ENCODE data around the gene TXLNG.

Gene TXLNG

GRCh38 chrX:16788477-16788876 lies 2.2 kb downstream of the TXLNG start:
- no peak overlapping the region for H3K4me3 ChIP-seq (ENCODE audit: insufficient read depth in 1 of 2, low read depth in 1 of 2, low read length in 2 of 2)
- H3K18ac ChIP-seq (ENCODE audit: low read depth in 1 of 2, low read length in 2 of 2), result no peak overlapping the region
- no peak overlapping the region for H3K4ac ChIP-seq (ENCODE audit: low read depth in 1 of 2, low read length in 2 of 2)

GRCh38 chrX:16796298-16796697 lies 10.0 kb downstream of the TXLNG start:
- Histone ChIP-seq H3K36me3 (ENCODE audit: control insufficient read depth in 1 of 2, insufficient read depth in 2 of 2, low read depth in 1 of 2, low read length in 2 of 2) (peaks cover 0 to 44% of the 10 kb centered on the region in 2 experiments), H3K9ac (ENCODE audit: low read length) (no peak overlapping the region), H3K9me3 (ENCODE audit: control insufficient read depth, low read length) (no peaks in the 10 kb centered on the region), H2BK15ac (ENCODE audit: low read depth, poor library complexity, severe bottlenecking) (no peak overlapping the region), H4K91ac (ENCODE audit: low read length) (no peak overlapping the region), H3K4ac (ENCODE audit: low read depth in 1 of 2, low read length in 2 of 2) (no peak overlapping the region), H4K8ac (ENCODE audit: low read length) (no peak overlapping the region), H3K14ac (ENCODE audit: low read length in 2 of 2) (no peak overlapping the region), H3K18ac (ENCODE audit: low read depth in 1 of 2, low read length in 2 of 2) (no peak overlapping the region), H2BK120ac (ENCODE audit: low read depth, low read length) (no peak overlapping the region), H3K27me3 (ENCODE audit: control insufficient read depth in 1 of 2, insufficient read depth in 1 of 2, low read length in 2 of 2) (no peaks in the 10 kb centered on the region), H3K27ac (ENCODE audit: low read length, poor library complexity, severe bottlenecking) (no peak overlapping the region), H3K4me3 (ENCODE audit: insufficient read depth in 1 of 2, low read depth in 1 of 2, low read length in 2 of 2) (no peak overlapping the region), H2BK12ac (ENCODE audit: low read length in 2 of 2) (no peak overlapping the region), H3K4me2 (ENCODE audit: low read length, poor library complexity, severe bottlenecking) (no peak overlapping the region), H2AK5ac (ENCODE audit: low read length, severe bottlenecking) (no peak overlapping the region), H3K4me1 (ENCODE audit: control insufficient read depth, insufficient read depth, low read depth, low read length) (no peaks in the 10 kb centered on the region), H3K23ac (ENCODE audit: low read length in 2 of 2) (no peak overlapping the region), H2AFZ (ENCODE audit: low read depth, low read length) (no peak overlapping the region), H2BK5ac (ENCODE audit: low read depth, low read length, poor library complexity, severe bottlenecking) (no peak overlapping the region), H3K79me1 (replicated peaks; ENCODE audit: low read length, poor library complexity, severe bottlenecking) (no peaks in the 10 kb centered on the region)
- no peak for DNase-seq
- WGBS, result 100% methylated on average over 2 of the region's 4 CpGs

More at GRCh38 chrX:16788477-16788876, 2.2 kb downstream of the TXLNG start:
- H2BK15ac ChIP-seq (ENCODE audit: low read depth, poor library complexity, severe bottlenecking), result no peak overlapping the region
- no peak for DNase-seq
- no peak overlapping the region for H2BK5ac ChIP-seq (ENCODE audit: low read depth, low read length, poor library complexity, severe bottlenecking)
- no peak overlapping the region for H2BK12ac ChIP-seq (ENCODE audit: low read length in 2 of 2)
- no peak overlapping the region for H3K27ac ChIP-seq (ENCODE audit: low read length, poor library complexity, severe bottlenecking)
- WGBS, result 81% methylated on average over 3 of the region's 5 CpGs
- no peak overlapping the region for H3K23ac ChIP-seq (ENCODE audit: low read length in 2 of 2)
- H3K36me3 ChIP-seq (ENCODE audit: control insufficient read depth in 1 of 2, insufficient read depth in 2 of 2, low read depth in 1 of 2, low read length in 2 of 2), result peaks cover 0 to 24% of the 10 kb centered on the region in 2 experiments
- H4K8ac ChIP-seq (ENCODE audit: low read length), result no peak overlapping the region
- H3K9me3 ChIP-seq (ENCODE audit: control insufficient read depth, low read length), result no peaks in the 10 kb centered on the region
- peak overlapping the region; percentile 93 for H3K9ac ChIP-seq (ENCODE audit: low read length)
- H3K14ac ChIP-seq (ENCODE audit: low read length in 2 of 2), result no peak overlapping the region
- H3K4me1 ChIP-seq (ENCODE audit: control insufficient read depth, insufficient read depth, low read depth, low read length), result no peaks in the 10 kb centered on the region
- no peaks in the 10 kb centered on the region for H3K27me3 ChIP-seq (ENCODE audit: control insufficient read depth in 1 of 2, insufficient read depth in 1 of 2, low read length in 2 of 2)
- H3K79me1 ChIP-seq (replicated peaks; ENCODE audit: low read length, poor library complexity, severe bottlenecking), result no peaks in the 10 kb centered on the region
- no peak overlapping the region for H2AFZ ChIP-seq (ENCODE audit: low read depth, low read length)
- no peak overlapping the region for H2BK120ac ChIP-seq (ENCODE audit: low read depth, low read length)
- H3K4me2 ChIP-seq (ENCODE audit: low read length, poor library complexity, severe bottlenecking), result no peak overlapping the region
- no peak overlapping the region for H4K91ac ChIP-seq (ENCODE audit: low read length)
- H2AK5ac ChIP-seq (ENCODE audit: low read length, severe bottlenecking), result no peak overlapping the region

- H3K36me3 ChIP-seq (ENCODE audit: control insufficient read depth in 1 of 2, insufficient read depth in 2 of 2, low read depth in 1 of 2, low read length in 2 of 2), result peaks cover 0 to 35% of the 10 kb centered on the region in 2 experiments
- no peak for DNase-seq
These were observed 11.1 kb downstream of the TXLNG start for GRCh38 chrX:16797358-16797757.

GRCh38 chrX:16797841-16798240 lies 11.6 kb downstream of the TXLNG start:
- no peaks in the 10 kb centered on the region for H3K79me1 ChIP-seq (replicated peaks; ENCODE audit: low read length, poor library complexity, severe bottlenecking)
- WGBS, result no CpG with 5 or more reads among the region's 4 CpGs
- H3K4me3 ChIP-seq (ENCODE audit: insufficient read depth in 1 of 2, low read depth in 1 of 2, low read length in 2 of 2), result peak overlapping the region in 1 of 2 experiments; percentile 0
- no peak overlapping the region for H3K18ac ChIP-seq (ENCODE audit: low read depth in 1 of 2, low read length in 2 of 2)
- H2BK15ac ChIP-seq (ENCODE audit: low read depth, poor library complexity, severe bottlenecking), result no peak overlapping the region
- no peaks in the 10 kb centered on the region for H3K9me3 ChIP-seq (ENCODE audit: control insufficient read depth, low read length)
- no peak overlapping the region for H2BK5ac ChIP-seq (ENCODE audit: low read depth, low read length, poor library complexity, severe bottlenecking)
- H2BK120ac ChIP-seq (ENCODE audit: low read depth, low read length), result no peak overlapping the region
- H3K27me3 ChIP-seq (ENCODE audit: control insufficient read depth in 1 of 2, insufficient read depth in 1 of 2, low read length in 2 of 2), result no peaks in the 10 kb centered on the region
- H4K91ac ChIP-seq (ENCODE audit: low read length), result no peak overlapping the region
- no peak for DNase-seq
- H2AK5ac ChIP-seq (ENCODE audit: low read length, severe bottlenecking), result no peak overlapping the region
- H3K14ac ChIP-seq (ENCODE audit: low read length in 2 of 2), result no peak overlapping the region
- no peak overlapping the region for H2AFZ ChIP-seq (ENCODE audit: low read depth, low read length)
- H3K9ac ChIP-seq (ENCODE audit: low read length), result peak overlapping the region; percentile 51
- H3K4me2 ChIP-seq (ENCODE audit: low read length, poor library complexity, severe bottlenecking), result no peak overlapping the region
- peaks cover 1 to 34% of the 10 kb centered on the region in 2 experiments for H3K36me3 ChIP-seq (ENCODE audit: control insufficient read depth in 1 of 2, insufficient read depth in 2 of 2, low read depth in 1 of 2, low read length in 2 of 2)
- H3K4ac ChIP-seq (ENCODE audit: low read depth in 1 of 2, low read length in 2 of 2), result no peak overlapping the region
- no peaks in the 10 kb centered on the region for H3K4me1 ChIP-seq (ENCODE audit: control insufficient read depth, insufficient read depth, low read depth, low read length)
- no peak overlapping the region for H3K23ac ChIP-seq (ENCODE audit: low read length in 2 of 2)
- H3K27ac ChIP-seq (ENCODE audit: low read length, poor library complexity, severe bottlenecking), result no peak overlapping the region
- H4K8ac ChIP-seq (ENCODE audit: low read length), result no peak overlapping the region
- no peak overlapping the region for H2BK12ac ChIP-seq (ENCODE audit: low read length in 2 of 2)

More at GRCh38 chrX:16797358-16797757, 11.1 kb downstream of the TXLNG start:
- Histone ChIP-seq H4K91ac (ENCODE audit: low read length) (no peak overlapping the region), H3K4ac (ENCODE audit: low read depth in 1 of 2, low read length in 2 of 2) (no peak overlapping the region), H2BK5ac (ENCODE audit: low read depth, low read length, poor library complexity, severe bottlenecking) (no peak overlapping the region), H3K4me2 (ENCODE audit: low read length, poor library complexity, severe bottlenecking) (no peak overlapping the region), H3K18ac (ENCODE audit: low read depth in 1 of 2, low read length in 2 of 2) (no peak overlapping the region), H2BK120ac (ENCODE audit: low read depth, low read length) (no peak overlapping the region), H3K9ac (ENCODE audit: low read length) (peak overlapping the region; percentile 51), H3K79me1 (replicated peaks; ENCODE audit: low read length, poor library complexity, severe bottlenecking) (no peaks in the 10 kb centered on the region), H3K23ac (ENCODE audit: low read length in 2 of 2) (no peak overlapping the region), H3K4me3 (ENCODE audit: insufficient read depth in 1 of 2, low read depth in 1 of 2, low read length in 2 of 2) (peak overlapping the region in 1 of 2 experiments; percentile 0), H2BK12ac (ENCODE audit: low read length in 2 of 2) (no peak overlapping the region), H3K9me3 (ENCODE audit: control insufficient read depth, low read length) (no peaks in the 10 kb centered on the region), H3K27ac (ENCODE audit: low read length, poor library complexity, severe bottlenecking) (no peak overlapping the region), H4K8ac (ENCODE audit: low read length) (no peak overlapping the region), H2AK5ac (ENCODE audit: low read length, severe bottlenecking) (no peak overlapping the region), H3K4me1 (ENCODE audit: control insufficient read depth, insufficient read depth, low read depth, low read length) (no peaks in the 10 kb centered on the region), H2BK15ac (ENCODE audit: low read depth, poor library complexity, severe bottlenecking) (no peak overlapping the region), H3K27me3 (ENCODE audit: control insufficient read depth in 1 of 2, insufficient read depth in 1 of 2, low read length in 2 of 2) (no peaks in the 10 kb centered on the region), H2AFZ (ENCODE audit: low read depth, low read length) (no peak overlapping the region), H3K14ac (ENCODE audit: low read length in 2 of 2) (no peak overlapping the region)
- WGBS, result 95% methylated on average over 4 of the region's 5 CpGs

Measured in mesenchymal stem cell (in vitro differentiated cells and primary cell).